Neural cell (in vitro differentiated cells): Measurements from ENCODE around the gene ADAP1. TPM values are rescaled to one million over a fixed set of nuclear protein-coding genes. Genes with fewer than 3 reads are reported as not detected.

ENCODE experiments used
- H2AFZ ChIP-seq: fragments of 200-600, 300-800 bp; sonication (generic), shearing (Covaris generic); 2 replicates; pipeline ENCODE4 v1.6.0; 2014; ENCODE audit warnings: low read depth, mild to moderate bottlenecking, antibody characterized with exemption, low read length, moderate library complexity
- H3F3A ChIP-seq: fragments of 200-600 bp; shearing (Covaris generic); 2 replicates; pipeline ENCODE4 v1.6.1; 2016; ENCODE audit warnings: mild to moderate bottlenecking, moderate library complexity, mixed read lengths, antibody characterized with exemption, low read length; ENCODE audit not compliant: insufficient read depth, poor library complexity, severe bottlenecking
- H3K27ac ChIP-seq: fragments of 200-600, 300-800 bp; sonication (generic), shearing (Covaris generic); 2 replicates; pipeline ENCODE4 v1.5.1; 2014; ENCODE audit warnings: mild to moderate bottlenecking, low read length, moderate library complexity
- H3K27me3 ChIP-seq: fragments of 300-800, 200-600 bp; sonication (generic), shearing (Covaris generic); 2 replicates; pipeline ENCODE4 v1.6.0; 2014; ENCODE audit warnings: mild to moderate bottlenecking, low read depth, low read length, moderate library complexity; ENCODE audit not compliant: insufficient read depth
- H3K36me3 ChIP-seq: fragments of 300-800, 200-600 bp; sonication (generic), shearing (Covaris generic); 2 replicates; pipeline ENCODE4 v1.5.1; 2014; ENCODE audit warnings: mild to moderate bottlenecking, antibody characterized with exemption, low read length, moderate library complexity; ENCODE audit not compliant: insufficient read depth
- H3K4me2 ChIP-seq: fragments of 300-800, 200-600 bp; sonication (generic), shearing (Covaris generic); 2 replicates; pipeline ENCODE4 v1.6.0; 2014; ENCODE audit warnings: mild to moderate bottlenecking, low read length
- H3K4me3 ChIP-seq: fragments of 300-800, 200-600 bp; sonication (generic), shearing (Covaris generic); 2 replicates; pipeline ENCODE4 v1.5.1; 2014; ENCODE audit warnings: mild to moderate bottlenecking, low read length, moderate library complexity
- H3K79me2 ChIP-seq: fragments of 200-600 bp; shearing (Covaris generic); replicated peaks from 2 replicates; pipeline ENCODE4 v1.6.0; 2014; ENCODE audit warnings: mild to moderate bottlenecking, low read length, moderate library complexity; ENCODE audit not compliant: insufficient read depth
- H3K9ac ChIP-seq: fragments of 300-800, 200-600 bp; sonication (generic), shearing (Covaris generic); 2 replicates; pipeline ENCODE4 v1.6.1; 2016; ENCODE audit warnings: mild to moderate bottlenecking, low read length, mixed read lengths
- H3K9me2 ChIP-seq: fragments of 200-600 bp; shearing (Covaris generic); 2 replicates; pipeline ENCODE4 v1.6.1; 2016; ENCODE audit warnings: mild to moderate bottlenecking, low read length, mixed read lengths; ENCODE audit not compliant: insufficient read depth
- H3K9me3 ChIP-seq: fragments of 200-600, 300-800 bp; sonication (generic), shearing (Covaris generic); 2 replicates; pipeline ENCODE4 v1.6.1; 2016; ENCODE audit warnings: mild to moderate bottlenecking, mixed run types, low read length, moderate library complexity, mixed read lengths
- H4K20me1 ChIP-seq: fragments of 200-600 bp; shearing (Covaris generic); 2 replicates; pipeline ENCODE4 v1.6.1; 2016; ENCODE audit warnings: mild to moderate bottlenecking, mixed run types; ENCODE audit not compliant: insufficient read depth
- CTCF ChIP-seq: fragments of 450-650 bp; IDR thresholded peaks from 2 replicates; pipeline ENCODE4 v1.5.1; 2014; ENCODE audit warnings: antibody characterized with exemption, mild to moderate bottlenecking, moderate library complexity; ENCODE audit not compliant: poor library complexity, severe bottlenecking
- EP300 ChIP-seq: fragments of 450-650 bp; conservative IDR thresholded peaks from 2 replicates; pipeline ENCODE4 v1.6.1; 2014; ENCODE audit warnings: antibody characterized with exemption, mild to moderate bottlenecking, moderate library complexity; ENCODE audit not compliant: poor library complexity, severe bottlenecking
- EZH2 ChIP-seq: fragments of 200-600, 300-800 bp; shearing (Covaris generic), sonication (generic); IDR thresholded peaks from 2 replicates; pipeline ENCODE4 v1.6.1; 2014; ENCODE audit warnings: antibody characterized with exemption, low read length, borderline replicate concordance, mild to moderate bottlenecking; ENCODE audit not compliant: insufficient read depth, poor library complexity, severe bottlenecking
- MXI1 ChIP-seq: fragments of 450-650 bp; conservative IDR thresholded peaks from 2 replicates; pipeline ENCODE4 v1.6.1; 2014; ENCODE audit warnings: antibody characterized with exemption, mild to moderate bottlenecking; ENCODE audit not compliant: poor library complexity, severe bottlenecking
- POLR2AphosphoS5 ChIP-seq: IDR thresholded peaks from 2 replicates; pipeline ENCODE4 v1.6.1; 2012
- RAD21 ChIP-seq: fragments of 450-650 bp; conservative IDR thresholded peaks from 2 replicates; pipeline ENCODE4 v1.6.1; 2014; ENCODE audit warnings: antibody characterized with exemption, mild to moderate bottlenecking, moderate library complexity
- REST ChIP-seq: IDR thresholded peaks from 2 replicates; pipeline ENCODE4 v1.6.1; 2012; ENCODE audit warnings: borderline replicate concordance
- SMC3 ChIP-seq: fragments of 450-650 bp; conservative IDR thresholded peaks from 2 replicates; pipeline ENCODE4 v1.6.1; 2014; ENCODE audit warnings: antibody characterized with exemption, mild to moderate bottlenecking, moderate library complexity; ENCODE audit not compliant: poor library complexity
- TAF1 ChIP-seq: IDR thresholded peaks from 2 replicates; pipeline ENCODE4 v1.6.1; 2012; ENCODE audit warnings: low read depth
- polyA plus RNA-seq: library from polyadenylated mRNA; depleted of rRNA; stranded (reverse); fragments of >200 nt; gene quantifications from 2 replicates; pipeline ENCODE4 v1.2.3, GENCODE V29; 2014

The ADAP1 gene
- polyA plus RNA-seq, 1 donor from 2014 or later, result 76.8 TPM

- Histone ChIP-seq H3K79me2 (no peaks in the 10 kb centered on the region), H3K9me3 (no peaks in the 10 kb centered on the region), H2AFZ (no peak overlapping the region), H3K4me2 (no peak overlapping the region), H3F3A (no peaks in the 10 kb centered on the region), H4K20me1 (no peaks in the 10 kb centered on the region), H3K4me3 (no peak overlapping the region), H3K9me2 (no peaks in the 10 kb centered on the region), H3K36me3 (no peaks in the 10 kb centered on the region), H3K9ac (no peak overlapping the region), H3K27ac (no peak overlapping the region), H3K27me3 (no peaks in the 10 kb centered on the region)
- TF ChIP-seq EZH2, result no peak
- no peak for TF ChIP-seq POLR2AphosphoS5
- TF ChIP-seq MXI1, result no peak
- no peak for TF ChIP-seq REST
- no peak for TF ChIP-seq SMC3
- no peak for TF ChIP-seq RAD21
- no peak for TF ChIP-seq EP300
- no peak for TF ChIP-seq TAF1
- no peak for TF ChIP-seq CTCF
Observed at GRCh38 chr7:990933-991728, 36.7 kb upstream of the ADAP1 start.

- H3K9ac ChIP-seq, result no peak overlapping the region
- no peaks in the 10 kb centered on the region for H4K20me1 ChIP-seq
- H3K36me3 ChIP-seq, result no peaks in the 10 kb centered on the region
- H3K79me2 ChIP-seq, result no peaks in the 10 kb centered on the region
- no peaks in the 10 kb centered on the region for H3K27me3 ChIP-seq
- no peaks in the 10 kb centered on the region for H3K9me2 ChIP-seq
- H3K4me2 ChIP-seq, result no peak overlapping the region
- no peak for TF ChIP-seq POLR2AphosphoS5
- TF ChIP-seq SMC3, result no peak
- TF ChIP-seq MXI1, result no peak
- no peak for TF ChIP-seq EP300
- TF ChIP-seq TAF1, result no peak
- no peak for TF ChIP-seq REST
- TF ChIP-seq CTCF, result no peak
- no peak for TF ChIP-seq RAD21
- TF ChIP-seq EZH2, result no peak
- no peak overlapping the region for H2AFZ ChIP-seq
- no peaks in the 10 kb centered on the region for H3F3A ChIP-seq
- no peak overlapping the region for H3K27ac ChIP-seq
- no peaks in the 10 kb centered on the region for H3K9me3 ChIP-seq
- no peak overlapping the region for H3K4me3 ChIP-seq
Observed at GRCh38 chr7:990352-990932, 36.0 kb upstream of the ADAP1 start.
